ENCODE data around the gene CFAP74.

Gene CFAP74

GRCh38 chr1:1914101-1914970 is 89.2 kb downstream of the CFAP74 start:
- no peak for DNase-seq

GRCh38 chr1:1911350-1912041 is 92.1 kb downstream of the CFAP74 start:
- DNase-seq, result no peak

- no peak for DNase-seq
Observed at GRCh38 chr1:1910651-1911331, 92.8 kb downstream of the CFAP74 start.

GRCh38 chr1:1910033-1910465 is 93.5 kb downstream of the CFAP74 start:
- DNase-seq, result no peak

GRCh38 chr1:1908506-1908791 is 95.1 kb downstream of the CFAP74 start:
- DNase-seq, result no peak

GRCh38 chr1:1907098-1907736 is 96.4 kb downstream of the CFAP74 start:
- DNase-seq, result peak; percentile 1

- DNase-seq, result peak; percentile 76
Observed at GRCh38 chr1:1906185-1907097, 97.1 kb downstream of the CFAP74 start.

GRCh38 chr1:1903224-1903623 is 100.4 kb downstream of the CFAP74 start:
- no peak for DNase-seq

- DNase-seq, result no peak
Observed at GRCh38 chr1:1901641-1902294, 101.8 kb downstream of the CFAP74 start.

GRCh38 chr1:1900883-1901640 is 102.5 kb downstream of the CFAP74 start:
- DNase-seq, result no peak

GRCh38 chr1:1899967-1900327 is 103.6 kb downstream of the CFAP74 start:
- DNase-seq, result no peak

GRCh38 chr1:1899266-1899966 is 104.2 kb downstream of the CFAP74 start:
- DNase-seq, result peak; percentile 38

GRCh38 chr1:1898246-1898933 is 105.2 kb downstream of the CFAP74 start:
- DNase-seq, result no peak

- DNase-seq, result no peak
Observed at GRCh38 chr1:1895456-1896336, 107.9 kb downstream of the CFAP74 start.

- DNase-seq, result no peak
Observed at GRCh38 chr1:1895060-1895418, 108.5 kb downstream of the CFAP74 start.

GRCh38 chr1:1894354-1895059 is 109.1 kb downstream of the CFAP74 start:
- DNase-seq, result peak; percentile 40

GRCh38 chr1:1893997-1894353 is 109.6 kb downstream of the CFAP74 start:
- no peak for DNase-seq

All from CD4-positive, alpha-beta T cell treated with Interleukin-6 for 4 hours (primary cell).